H1 (cell line): ENCODE measurements around the gene RPL37A. TPM values are rescaled to one million over a fixed set of nuclear protein-coding genes. Genes with fewer than 3 reads are reported as not detected.

Experiments used
- CTCF ChIA-PET: fragments of 300-600 bp; sonication (Branson Sonifier 250); formaldehyde crosslinking; loops from one replicate; lab custom pipeline; 2021; ENCODE audit not compliant: partially characterized antibody; lab: Charles Lee
- POLR2A ChIA-PET: fragments of 300-600 bp; sonication (Branson Sonifier 250); formaldehyde crosslinking; loops from one replicate; lab custom pipeline; 2021; ENCODE audit warnings: inconsistent platforms; ENCODE audit not compliant: partially characterized antibody; lab: Charles Lee
- DNase-seq, 2 experiments: peaks; one replicate each; pipeline versions ENCODE4 v3.0.0 to v3.0.0-alpha.2; 2010 to 2022; ENCODE audit warnings: low spot score in 2 of 2, low read depth in 1 of 2, mixed read lengths in 1 of 2
- FAIRE-seq: peaks from 2 replicates; lab custom pipeline; 2011; peaks lifted over from hg19 to GRCh38; lab: Jason Lieb, UNC
- H2AFZ ChIP-seq: 2 replicates; pipeline ENCODE4 v1.8.1; 2012; ENCODE audit warnings: low read length, inconsistent platforms
- H2AK5ac ChIP-seq: 2 replicates; pipeline ENCODE4 v1.6.1; 2013; ENCODE audit warnings: low read depth, low read length
- H2BK120ac ChIP-seq: replicated peaks from 2 replicates; pipeline ENCODE3; 2013; ENCODE audit warnings: low read depth, low read length, inconsistent platforms
- H2BK12ac ChIP-seq: 2 replicates; pipeline ENCODE4 v1.6.1; 2013; ENCODE audit warnings: low read depth, low read length
- H2BK15ac ChIP-seq: 2 replicates; pipeline ENCODE4 v1.6.1; 2013; ENCODE audit warnings: low read length
- H2BK20ac ChIP-seq: 2 replicates; pipeline ENCODE4 v1.6.1; 2013; ENCODE audit warnings: low read length
- H2BK5ac ChIP-seq: 2 replicates; pipeline ENCODE4 v1.6.1; 2013; ENCODE audit warnings: low read depth, low read length
- H3K14ac ChIP-seq: 2 replicates; pipeline ENCODE4 v1.6.1; 2013; ENCODE audit warnings: inconsistent platforms; ENCODE audit not compliant: insufficient read length
- H3K18ac ChIP-seq: 2 replicates; pipeline ENCODE4 v1.6.1; 2013; ENCODE audit warnings: low read length; ENCODE audit errors: extremely low read depth
- H3K23ac ChIP-seq: 2 replicates; pipeline ENCODE4 v1.6.1; 2013; ENCODE audit warnings: inconsistent platforms; ENCODE audit not compliant: insufficient read length
- H3K23me2 ChIP-seq: 2 replicates; pipeline ENCODE4 v1.6.1; 2013; ENCODE audit warnings: low read depth, low read length
- H3K27ac ChIP-seq: 2 replicates; pipeline ENCODE4 v1.6.1; 2011; ENCODE audit warnings: low read depth, low read length, inconsistent platforms
- H3K27me3 ChIP-seq, 4 experiments: replicated peaks in 1 of 4; 1 replicate in 1 of 4; 2 replicates in 3 of 4; pipeline versions ENCODE4 v1.6.1 to v1.8.1; 2011 to 2013; ENCODE audit warnings: low read length in 3 of 4, mild to moderate bottlenecking in 3 of 4, inconsistent platforms in 2 of 4, mixed read lengths in 2 of 4, moderate library complexity in 1 of 4; ENCODE audit not compliant: control insufficient read depth in 3 of 4, insufficient read depth in 3 of 4; ENCODE audit errors: extremely low read depth in 1 of 4
- H3K36me3 ChIP-seq, 4 experiments: 2 replicates each; pipeline versions ENCODE4 v1.6.1 to v1.8.1; 2011 to 2013; ENCODE audit warnings: mild to moderate bottlenecking in 4 of 4, low read length in 3 of 4, moderate library complexity in 2 of 4, control low read depth in 1 of 4, inconsistent platforms in 1 of 4; ENCODE audit not compliant: insufficient read depth in 4 of 4, control insufficient read depth in 2 of 4
- H3K4ac ChIP-seq: replicated peaks from 2 replicates; pipeline ENCODE3; 2013; ENCODE audit warnings: low read length, low read depth, mixed read lengths, inconsistent platforms; ENCODE audit not compliant: insufficient read length
- H3K4me1 ChIP-seq, 4 experiments: replicated peaks in 1 of 4; 1 replicate in 1 of 4; 2 replicates in 3 of 4; pipeline versions ENCODE4 v1.6.1 to v1.8.1; 2011 to 2013; ENCODE audit warnings: low read length in 3 of 4, inconsistent platforms in 2 of 4, mixed read lengths in 1 of 4; ENCODE audit not compliant: insufficient read depth in 4 of 4, control insufficient read depth in 3 of 4
- H3K4me2 ChIP-seq, 2 experiments: 2 replicates each; pipeline versions ENCODE4 v1.6.1 to v1.8.1; 2011 to 2013; ENCODE audit warnings: low read depth in 2 of 2, low read length in 2 of 2, control low read depth in 1 of 2, inconsistent platforms in 1 of 2, mild to moderate bottlenecking in 1 of 2; ENCODE audit not compliant: insufficient read depth in 1 of 2
- H3K4me3 ChIP-seq, 4 experiments: fragments of 200-600, 300-600 bp in 1 of 4; sonication (generic), shearing (Covaris generic), sonication (Bioruptor Twin) in 1 of 4; 2 replicates each; pipeline versions ENCODE4 v1.5.1 to v1.8.1; 2011 to 2016; ENCODE audit warnings: low read length in 4 of 4, low read depth in 3 of 4, control low read depth in 2 of 4, inconsistent platforms in 2 of 4, mild to moderate bottlenecking in 2 of 4, mixed read lengths in 1 of 4, moderate library complexity in 1 of 4; ENCODE audit not compliant: insufficient read depth in 2 of 4; ENCODE audit errors: extremely low read depth in 1 of 4
- H3K56ac ChIP-seq: replicated peaks from 2 replicates; pipeline ENCODE3; 2013; ENCODE audit warnings: low read depth, mild to moderate bottlenecking, mixed read lengths, low read length, inconsistent platforms; ENCODE audit not compliant: insufficient read length
- H3K79me1 ChIP-seq: 2 replicates; pipeline ENCODE4 v1.6.1; 2013; ENCODE audit warnings: low read depth, low read length, control low read depth
- H3K79me2 ChIP-seq, 2 experiments: 2 replicates each; pipeline versions ENCODE4 v1.6.1 to v1.8.1; 2012 to 2013; ENCODE audit warnings: low read length in 2 of 2, mild to moderate bottlenecking in 2 of 2, inconsistent platforms in 1 of 2; ENCODE audit not compliant: insufficient read depth in 2 of 2, control insufficient read depth in 1 of 2
- H3K9ac ChIP-seq, 4 experiments: replicated peaks in 1 of 4; 1 replicate in 1 of 4; 2 replicates in 3 of 4; pipeline versions ENCODE4 v1.6.1 to v1.8.1; 2011 to 2013; ENCODE audit warnings: low read depth in 3 of 4, low read length in 3 of 4, control low read depth in 2 of 4, mild to moderate bottlenecking in 2 of 4, moderate library complexity in 2 of 4, inconsistent platforms in 1 of 4; ENCODE audit errors: extremely low read depth in 1 of 4
- H3K9me3 ChIP-seq, 2 experiments: 2 replicates each; pipeline versions ENCODE4 v1.6.1 to v1.8.1; 2012 to 2013; ENCODE audit warnings: mild to moderate bottlenecking in 2 of 2, moderate library complexity in 2 of 2, control low read depth in 1 of 2, inconsistent platforms in 1 of 2, low read depth in 1 of 2, low read length in 1 of 2, mixed read lengths in 1 of 2; ENCODE audit not compliant: insufficient read depth in 2 of 2
- H4K20me1 ChIP-seq, 2 experiments: replicated peaks in 1 of 2; 2 replicates each; pipeline versions ENCODE3 to v1.8.1; 2011 to 2013; ENCODE audit warnings: inconsistent platforms in 2 of 2, low read length in 2 of 2, mild to moderate bottlenecking in 1 of 2; ENCODE audit not compliant: insufficient read depth in 2 of 2, control insufficient read depth in 1 of 2
- H4K5ac ChIP-seq: 2 replicates; pipeline ENCODE4 v1.6.1; 2013; ENCODE audit warnings: low read length, low read depth, mixed read lengths, inconsistent platforms; ENCODE audit not compliant: insufficient read length
- H4K8ac ChIP-seq: 2 replicates; pipeline ENCODE4 v1.8.0; 2013; ENCODE audit warnings: mild to moderate bottlenecking, moderate library complexity, low read length, inconsistent platforms; ENCODE audit not compliant: insufficient read depth; ENCODE audit errors: extremely low read depth
- H4K91ac ChIP-seq: replicated peaks from 2 replicates; pipeline ENCODE3; 2013; ENCODE audit warnings: low read length, mixed read lengths, inconsistent platforms; ENCODE audit not compliant: insufficient read length
- CEBPB ChIP-seq: IDR thresholded peaks from 2 replicates; pipeline ENCODE4 v1.6.1; 2012; ENCODE audit warnings: low read depth, low read length
- MAFK ChIP-seq: IDR thresholded peaks from 2 replicates; pipeline ENCODE4 v1.6.1; 2012; ENCODE audit warnings: low read depth, mild to moderate bottlenecking, improper control_type of control experiment, low read length
- WGBS, 2 experiments: shearing (Covaris generic) in 1 of 2; methylation state at CpG; one replicate each; pipeline versions ENCODE4 v1.1.6 to v1.1.7; 2013 to 2015; ENCODE audit warnings: low lambda C conversion rate in 2 of 2, mixed read lengths in 2 of 2, inconsistent platforms in 1 of 2, low coverage in 1 of 2, missing lambda C conversion rate in 1 of 2; ENCODE audit not compliant: insufficient replicate concordance in 2 of 2, insufficient coverage in 1 of 2, insufficient read length in 1 of 2; ENCODE audit errors: extremely low coverage in 1 of 2, missing lambda C conversion rate in 1 of 2; 5-methylcytosine and 5-hydroxymethylcytosine counted together
- polyA plus RNA-seq, 7 experiments: library from polyadenylated mRNA; depleted of rRNA in 3 of 7; stranded (reverse) in 5 of 7; unstranded in 2 of 7; fragments of >200 nt in 5 of 7; fragments of 200-250 nt in 2 of 7; gene quantifications; 1 replicate in 5 of 7; 2 replicates in 1 of 7; 4 replicates in 1 of 7; pipeline versions ENCODE4 v1.2.1 to v1.2.3, GENCODE V29; 2011 to 2013; ENCODE audit warnings: missing spikeins in 2 of 7, mixed read lengths in 2 of 7
- total RNA-seq: library from RNA; stranded (reverse); fragmentation: NEBNext Ultra II Directional; extraction: Animal tissue kit (Norgen Biotek cat#: 25700); gene quantifications from 2 replicates; pipeline ENCODE4 v1.2.1, GENCODE V29; 2021

Gene RPL37A
- total and polyA plus RNA-seq, 2 of the 8 experiments (the other 6 are each of a cell fraction or from before 2014, with no cell fraction given): 1,737 to 3,180 TPM

GRCh38 chr2:216467845-216468244 lies 30.8 kb upstream of the RPL37A start:
- Histone ChIP-seq H2BK5ac (no peak overlapping the region), H3K18ac (no peak overlapping the region), H2BK15ac (no peak overlapping the region), H3K4ac (no peak overlapping the region), H3K23ac (no peak overlapping the region), H4K5ac (no peak overlapping the region), H3K36me3 (peaks cover 0 to 5% (median 0%) of the 10 kb centered on the region in 4 experiments; a peak in 1 of 8 replicates), H3K79me2 (no peaks in the 10 kb centered on the region), H2BK20ac (no peak overlapping the region), H3K9me3 (no peaks in the 10 kb centered on the region), H2AK5ac (no peak overlapping the region), H3K4me1 (no peaks in the 10 kb centered on the region), H2BK120ac (no peak overlapping the region), H4K91ac (no peak overlapping the region), H3K27me3 (no peaks in the 10 kb centered on the region), H3K56ac (no peak overlapping the region), H4K8ac (no peak overlapping the region), H2BK12ac (no peak overlapping the region), H2AFZ (no peak overlapping the region), H3K4me2 (no peak overlapping the region), H4K20me1 (no peaks in the 10 kb centered on the region), H3K4me3 (no peak overlapping the region), H3K14ac (no peak overlapping the region), H3K79me1 (no peaks in the 10 kb centered on the region), H3K27ac (no peak overlapping the region), H3K23me2 (no peaks in the 10 kb centered on the region), H3K9ac (no peak overlapping the region)
- POLR2A ChIA-PET: interaction anchor here (0.9 to 1.3 kb wide), 2 partner anchors 31 to 397 kb away, joined by 3 to 4 read pairs; partner anchors contain the start of gene RPL37A
- CTCF ChIA-PET: interaction anchor here (0.6 to 1.0 kb wide), 2 partner anchors 63 to 599 kb away, joined by 3 to 4 read pairs; no protein-coding TSS in a partner anchor
- 88% methylated on average over 4 of the region's 4 CpGs; no CpG with 5 or more reads in 1 of the 2 experiments for WGBS, 2 experiments
- DNase-seq (no peak), FAIRE-seq (no peak)
- no peak for TF ChIP-seq MAFK
- TF ChIP-seq CEBPB: peak; percentile 67; the same call in 1 of the 2 replicates
